IPS-NIHi7 (cell line): Measurements from ENCODE around the gene WDR76.
"Not testable (repeated sequence)": the region's sequence is repeated elsewhere in the genome, so short reads cannot be mapped to it uniquely, and the experiment has no call there.

Experiments
- DNase-seq: peaks from one replicate; pipeline ENCODE4 v3.0.0; 2012; ENCODE audit warnings: mixed read lengths; ENCODE audit errors: extremely low spot score

Gene WDR76

GRCh38 chr15:43826508-43827341, at the start of gene WDR76:
Gene WDR76 (plus strand): TSS chr15:43827002. CDS start chr15:43827033, 31 bp downstream.
- peak; percentile 91 for DNase-seq

DNA sequence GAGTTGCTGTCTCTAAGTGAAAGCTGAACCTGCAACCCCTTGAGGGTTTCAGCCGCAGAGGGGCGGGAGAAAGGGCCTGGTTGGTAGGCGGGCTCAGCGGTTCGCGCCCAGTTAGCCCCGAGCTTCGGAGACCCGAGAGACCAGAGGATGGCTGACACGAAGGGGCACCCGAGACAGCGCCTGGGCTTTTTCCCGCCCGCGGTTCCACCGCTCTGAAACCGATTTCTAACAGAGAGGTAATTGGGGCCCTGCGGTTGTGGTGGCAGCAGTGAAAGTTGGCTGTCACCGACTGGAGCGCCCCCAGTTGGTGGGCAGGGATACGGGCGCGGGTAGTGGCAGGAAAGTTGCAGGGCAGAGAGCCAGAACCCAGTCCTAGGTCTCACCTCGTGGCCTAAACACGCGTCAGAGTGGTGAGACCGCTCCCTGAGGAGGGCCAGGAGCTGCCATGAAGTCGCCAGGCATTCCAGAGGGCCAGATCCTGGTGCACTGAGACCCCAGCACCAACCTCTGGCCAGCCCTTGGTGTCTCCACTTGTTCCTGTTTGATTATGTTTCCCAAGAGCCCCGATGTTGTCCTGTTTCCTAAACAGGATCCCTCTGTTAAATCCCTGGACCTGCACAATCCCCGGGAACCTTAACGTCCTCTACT, 49.4 kb upstream of the WDR76 start:
- no peak for DNase-seq

GRCh38 chr15:43779016-43779415, 47.8 kb upstream of the WDR76 start:
- no peak for DNase-seq

DNA sequence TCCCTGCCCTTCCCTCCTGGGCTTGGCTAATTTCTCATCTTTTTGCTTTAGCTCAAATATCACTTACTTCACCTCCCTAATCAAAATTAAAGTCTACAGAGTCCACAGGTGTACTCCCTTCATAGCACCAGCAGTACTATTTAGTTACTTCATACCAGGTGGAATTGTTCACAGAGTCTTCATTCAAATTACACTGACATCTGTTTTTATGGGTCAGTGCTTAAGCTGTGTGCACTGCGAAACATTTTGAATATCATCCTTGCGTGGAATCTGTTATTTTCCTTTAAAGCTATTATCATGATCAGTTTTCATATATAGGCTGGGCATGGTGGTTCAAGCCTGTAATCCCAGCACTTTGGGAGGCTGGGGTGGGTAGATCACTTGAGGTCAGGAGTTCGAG, 37.4 kb upstream of the WDR76 start:
- no peak for DNase-seq

- DNase-seq: peak; percentile 100
These were observed 34.6 kb upstream of the WDR76 start, which contains the start of gene SERF2 for GRCh38 chr15:43791993-43792760. Gene SERF2 (plus strand): TSS chr15:43792320. CDS start chr15:43792377, 57 bp downstream.

DNA sequence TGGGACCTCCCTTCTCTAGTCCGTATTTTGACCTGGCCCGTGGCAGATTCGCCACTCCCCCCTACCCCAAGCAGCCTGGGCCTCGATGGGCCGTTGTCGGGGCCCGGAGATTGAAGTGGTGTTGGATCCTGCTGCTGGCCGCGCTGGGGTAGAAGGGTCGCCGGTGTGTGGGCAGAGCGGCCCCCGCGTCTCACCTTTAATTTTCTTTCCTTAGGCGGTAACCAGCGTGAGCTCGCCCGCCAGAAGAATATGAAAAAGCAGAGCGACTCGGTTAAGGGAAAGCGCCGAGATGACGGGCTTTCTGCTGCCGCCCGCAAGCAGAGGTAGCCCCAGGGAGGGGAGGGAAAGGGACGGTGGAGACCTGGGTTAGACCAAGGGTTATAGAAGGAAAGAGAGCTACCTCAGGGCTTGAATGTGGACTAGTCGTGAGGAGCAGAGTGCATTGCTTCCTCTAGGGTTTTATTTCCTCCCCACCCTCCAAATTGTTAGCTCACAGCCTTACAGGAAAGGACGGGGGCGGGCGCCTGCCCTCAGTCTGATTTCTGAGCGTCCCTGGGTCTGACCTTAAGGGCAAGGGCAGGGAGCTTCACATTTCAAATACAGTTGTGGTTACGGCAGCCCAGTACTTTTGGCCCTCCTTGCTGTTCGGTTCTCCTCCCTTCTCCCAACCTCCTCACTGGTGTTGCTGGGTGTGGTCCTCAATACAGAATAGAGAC, 33.9 kb upstream of the WDR76 start:
- DNase-seq: no peak

- DNase-seq: no peak
These were observed 33.2 kb upstream of the WDR76 start for GRCh38 chr15:43793647-43794046.

- no peak for DNase-seq
These were observed 32.3 kb upstream of the WDR76 start for GRCh38 chr15:43794269-43795037.

DNA sequence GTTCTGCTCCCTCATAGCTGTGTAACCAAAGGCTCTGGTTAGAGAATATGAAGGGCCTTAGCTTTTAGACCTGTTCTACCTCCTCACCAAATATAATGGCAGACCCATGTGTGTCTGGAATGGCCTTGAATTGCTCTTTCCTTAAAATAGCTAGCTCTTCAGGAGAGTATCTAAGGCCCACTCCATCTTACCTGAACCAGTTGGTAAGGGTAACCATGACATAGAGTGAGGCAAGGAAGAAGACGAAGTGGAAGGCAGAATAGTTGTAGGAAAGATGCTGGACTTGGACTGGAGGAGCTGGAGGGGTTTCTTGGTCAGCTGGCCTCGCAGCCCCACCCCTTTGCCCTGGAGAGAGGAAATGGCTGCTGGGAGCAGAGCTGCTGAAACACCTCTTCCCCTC, 31.6 kb upstream of the WDR76 start:
- no peak for DNase-seq

GRCh38 chr15:43795997-43796396, 30.8 kb upstream of the WDR76 start:
- DNase-seq: no peak

DNA sequence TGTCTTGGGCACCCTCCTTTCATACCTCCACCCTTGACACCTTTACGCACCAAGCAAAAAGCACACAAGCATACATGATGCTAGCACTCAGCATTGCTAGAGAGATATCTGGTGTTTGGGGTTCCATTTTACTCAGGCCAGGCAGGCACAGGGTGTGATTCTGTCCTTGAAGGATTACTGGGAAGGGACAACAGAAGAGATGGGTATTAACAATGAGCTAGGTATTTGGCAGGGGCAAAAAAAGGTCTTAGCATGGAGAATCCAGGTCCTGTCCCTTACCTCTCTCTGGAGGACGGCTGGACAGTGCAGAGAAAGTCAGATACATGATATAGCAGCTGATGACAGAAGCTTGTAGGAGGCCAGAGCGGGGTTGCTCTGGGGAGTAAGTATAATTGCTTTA, 30.2 kb upstream of the WDR76 start:
- no peak for DNase-seq

DNA sequence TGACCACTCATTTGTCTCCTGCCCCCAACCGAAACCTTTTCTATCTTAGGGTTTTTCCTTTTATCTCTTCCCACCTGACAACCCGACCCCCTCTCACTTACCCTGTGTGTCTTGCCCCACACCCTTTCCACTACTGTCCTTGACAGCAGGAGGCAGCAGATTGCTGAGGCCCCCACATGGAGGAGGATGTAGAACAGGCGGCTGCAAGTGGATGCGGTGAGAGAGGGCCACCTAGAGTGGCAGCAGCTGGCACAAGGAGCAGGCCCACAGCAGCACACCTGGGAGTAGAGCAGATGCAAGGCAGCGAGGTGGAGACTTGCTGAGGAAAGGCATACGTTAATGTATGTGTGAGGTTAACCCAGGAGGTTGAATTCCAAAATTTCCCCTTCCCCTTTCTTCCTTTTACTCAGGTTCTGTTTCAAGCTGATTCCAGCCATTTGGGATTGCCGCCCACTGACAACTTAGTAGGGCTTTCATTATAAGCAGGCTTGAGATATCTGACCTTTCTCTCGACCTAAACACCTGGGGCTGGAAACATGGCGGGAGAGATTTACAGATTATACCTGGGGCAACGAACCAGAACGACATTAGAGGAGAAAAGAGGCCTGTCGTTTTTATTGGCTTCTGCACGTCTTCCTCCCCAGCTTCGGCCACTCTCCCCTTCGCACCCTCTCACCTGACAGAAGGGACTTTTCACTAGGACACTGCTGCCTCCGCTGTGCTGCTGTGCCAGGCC, 27.4 kb upstream of the WDR76 start:
- DNase-seq: no peak

GRCh38 chr15:43799945-43800285, 26.9 kb upstream of the WDR76 start, which contains the start of gene SERINC4:
Gene SERINC4 (minus strand): TSS chr15:43800220. CDS start chr15:43799986, 234 bp downstream.
- DNase-seq: no peak

DNA sequence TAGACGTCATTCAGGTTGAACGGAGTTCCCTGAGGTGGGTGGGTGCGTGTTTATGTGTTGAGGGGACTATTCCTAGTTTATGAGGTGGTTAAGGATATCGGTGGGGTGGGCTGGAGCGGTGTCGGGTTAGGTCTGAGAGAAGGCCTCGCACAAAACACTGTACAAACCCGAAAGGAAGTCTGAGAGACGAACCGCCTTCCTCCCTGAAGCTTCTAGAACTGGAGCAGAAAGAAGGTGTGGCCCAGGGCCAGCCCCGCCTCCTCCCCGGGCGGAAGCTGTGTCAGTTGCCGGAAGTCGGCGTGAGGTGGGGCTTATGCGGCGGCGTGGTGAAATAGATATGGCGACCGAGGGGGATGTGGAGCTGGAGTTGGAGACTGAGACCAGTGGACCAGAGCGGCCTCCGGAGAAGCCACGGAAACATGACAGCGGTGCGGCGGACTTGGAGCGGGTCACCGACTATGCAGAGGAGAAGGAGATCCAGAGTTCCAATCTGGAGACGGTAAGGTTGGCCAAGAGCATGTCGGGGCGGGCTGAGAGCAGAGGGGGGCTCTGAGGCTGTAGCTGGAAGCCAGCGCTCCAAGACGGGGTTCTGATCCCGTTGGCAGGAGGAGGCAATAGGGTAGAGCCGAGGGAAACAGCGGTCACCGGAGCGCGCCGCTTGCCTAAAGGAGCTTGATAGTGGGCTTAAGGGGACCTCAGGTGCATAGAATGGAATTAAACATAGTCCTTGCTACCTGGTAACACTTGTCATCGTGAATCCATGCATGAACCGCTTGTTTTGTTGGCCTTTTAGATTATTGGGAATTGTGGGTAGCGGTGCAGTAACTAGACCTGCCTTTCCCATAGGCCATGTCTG, 26.3 kb upstream of the WDR76 start, which contains the start of gene HYPK:
HYPK (plus strand) TSS at position 314 of the 856 bp plus-strand sequence; CDS start at position 338, 24 bp downstream.
- DNase-seq: peak; percentile 87

- DNase-seq: not testable (repeated sequence)
These were observed 24.1 kb upstream of the WDR76 start for GRCh38 chr15:43802676-43803075.

GRCh38 chr15:43808435-43808950, 18.3 kb upstream of the WDR76 start:
- DNase-seq: no peak

DNA sequence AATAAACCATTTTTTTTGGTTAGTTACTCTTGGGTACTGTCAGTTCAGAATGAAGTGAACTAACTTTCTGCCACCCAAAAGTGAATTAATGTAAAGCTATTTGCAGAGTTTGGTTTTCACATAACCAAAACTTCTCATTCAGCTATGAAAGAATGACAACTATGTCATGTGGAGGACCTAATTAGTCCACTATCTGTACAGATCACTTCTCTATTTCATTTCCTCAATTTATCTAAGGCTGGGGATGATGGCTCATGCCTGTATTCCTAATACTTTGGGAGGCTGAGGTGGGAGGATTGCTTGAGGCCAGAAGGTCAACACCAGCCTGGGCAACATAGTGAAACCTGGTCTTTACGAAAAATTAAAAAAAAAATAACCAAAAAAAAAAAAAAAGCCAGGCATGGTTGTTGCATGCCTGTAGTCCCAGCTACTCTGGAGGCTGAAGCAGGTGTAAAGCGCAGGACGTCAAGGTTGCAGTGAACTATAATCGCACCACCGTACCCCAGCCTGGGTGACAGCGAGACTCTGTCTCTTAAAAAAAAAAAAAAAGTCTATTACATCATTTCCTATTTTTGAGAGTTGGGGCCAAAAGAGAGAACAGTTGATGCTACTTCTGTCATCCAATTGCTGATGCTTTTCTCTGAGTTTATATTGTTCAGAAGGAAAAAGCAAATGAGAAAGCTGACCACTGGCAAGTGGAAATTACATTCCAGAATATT, 17.7 kb upstream of the WDR76 start:
- DNase-seq: no peak

DNA sequence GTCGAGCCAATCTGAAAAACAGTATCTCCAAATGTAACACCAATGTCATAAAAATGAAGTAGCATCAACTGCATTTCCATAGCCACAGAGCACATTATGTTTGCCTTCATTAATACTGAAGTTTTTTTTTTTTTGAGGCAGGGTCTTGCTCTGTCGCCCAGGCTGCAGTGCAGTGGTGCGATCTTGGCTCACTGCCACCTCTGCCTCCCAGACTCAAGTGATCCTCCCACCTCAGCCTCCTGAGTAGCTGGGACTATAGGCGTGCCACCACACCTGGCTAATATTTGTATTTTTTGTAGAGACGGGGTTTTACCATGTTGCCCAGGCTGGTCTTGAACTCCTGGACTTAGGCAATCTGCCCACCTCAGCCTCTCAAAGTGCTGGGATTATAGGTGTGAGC, 11.7 kb upstream of the WDR76 start:
- DNase-seq: not testable (repeated sequence)
